BJ (cell line): ENCODE results near the gene C1orf52. TPM values are rescaled to one million over a fixed set of nuclear protein-coding genes. Genes with fewer than 3 reads are reported as not detected.

ENCODE experiments used
- CTCF ChIA-PET: fragments of 350-600 bp; formaldehyde crosslinking; extraction: SDS; loops from one replicate; lab custom pipeline; 2021; ENCODE audit warnings: antibody characterized with exemption, inconsistent platforms; lab: Yijun Ruan, JAX
- POLR2A ChIA-PET: fragments of 300-600 bp; sonication (Branson Sonifier 250); formaldehyde crosslinking; extraction: SDS; loops from one replicate; lab custom pipeline; 2021; ENCODE audit warnings: antibody characterized with exemption; lab: Charles Lee
- DNase-seq: peaks from one replicate; pipeline ENCODE4 v3.0.0-alpha.2; 2011; ENCODE audit warnings: low read depth
- H3K27me3 ChIP-seq: 2 replicates; pipeline ENCODE4 v1.6.0; 2011; ENCODE audit warnings: low read length; ENCODE audit not compliant: control insufficient read depth, insufficient read depth
- H3K36me3 ChIP-seq: 2 replicates; pipeline ENCODE4 v1.5.1; 2011; ENCODE audit warnings: low read length; ENCODE audit not compliant: control insufficient read depth, insufficient read depth
- H3K4me3 ChIP-seq: 2 replicates; pipeline ENCODE4 v1.5.1; 2011; ENCODE audit warnings: low read depth, mild to moderate bottlenecking, control low read depth, low read length
- CTCF ChIP-seq: IDR thresholded peaks from 2 replicates; pipeline ENCODE4 v1.5.1; 2011; ENCODE audit warnings: low read depth, mild to moderate bottlenecking, control low read depth, inconsistent platforms, low read length, moderate library complexity; ENCODE audit not compliant: insufficient read depth
- polyA plus RNA-seq: library from polyadenylated mRNA; depleted of rRNA; stranded (reverse); fragments of >200 nt; gene quantifications from 2 replicates; pipeline ENCODE4 v1.2.3, GENCODE V29; 2011

The C1orf52 gene
- polyA plus RNA-seq, 1 experiment: 29.6 TPM

- CTCF ChIA-PET: interaction anchor here (1.0 to 10.2 kb wide), 7 partner anchors 8 to 332 kb away, joined by 3 to 74 read pairs (median 5); partner anchors contain the start of gene C1orf52
- no peak for TF ChIP-seq CTCF
- Histone ChIP-seq H3K4me3 (peak within 1 kb of the TSS; percentile 90), H3K36me3 (no peaks in the 10 kb centered on the region), H3K27me3 (no peaks in the 10 kb centered on the region)
- POLR2A ChIA-PET: interaction anchor here (0.6 to 1.3 kb wide), 5 partner anchors 17 to 304 kb away, joined by 4 read pairs; partner anchors contain the start of genes C1orf52 and CCN1
- DNase-seq: peak; percentile 93
Observed at GRCh38 chr1:85276215-85276977, 16.9 kb upstream of the C1orf52 start, which contains the start of gene BCL10. BCL10 (minus strand) TSS chr1:85276632; CDS start chr1:85276352, 280 bp downstream.

- H3K4me3 ChIP-seq: peak overlapping the region; percentile 90
- no peaks in the 10 kb centered on the region for H3K36me3 ChIP-seq
- no peak for DNase-seq
- POLR2A ChIA-PET: interaction anchor here (0.7 to 1.3 kb wide), 4 partner anchors 54 to 305 kb away, joined by 4 read pairs; partner anchors contain the start of gene CCN1
- no peaks in the 10 kb centered on the region for H3K27me3 ChIP-seq
- CTCF ChIA-PET: interaction anchor here (1.0 to 10.2 kb wide), 5 partner anchors 9 to 331 kb away, joined by 3 to 74 read pairs (median 5); partner anchors contain the start of gene C1orf52
- TF ChIP-seq CTCF: no peak
Observed at GRCh38 chr1:85275701-85276214, 16.3 kb upstream of the C1orf52 start.

GRCh38 chr1:85274969-85275453, 15.5 kb upstream of the C1orf52 start:
- DNase-seq: peak; percentile 46
- H3K4me3 ChIP-seq: peak overlapping the region; percentile 90
- POLR2A ChIA-PET: no interaction called here
- no peaks in the 10 kb centered on the region for H3K27me3 ChIP-seq
- H3K36me3 ChIP-seq: 0 out of 2 replicates have a peak, but pooled peaks cover 2% of the 10 kb centered on the region
- TF ChIP-seq CTCF: no peak
- CTCF ChIA-PET: interaction anchor here (1.2 to 10.2 kb wide), 2 partner anchors 15 to 330 kb away, joined by 5 to 74 read pairs; partner anchors contain the start of gene C1orf52

GRCh38 chr1:85273397-85273796, 13.9 kb upstream of the C1orf52 start:
- ChIA-PET POLR2A (no interaction called here), CTCF (interaction anchor here (10.2 kb wide), 1 partner anchor 14 kb away, joined by 74 read pairs; the partner anchor contains the start of gene C1orf52)
- Histone ChIP-seq H3K27me3 (no peaks in the 10 kb centered on the region), H3K4me3 (no peak overlapping the region), H3K36me3 (peaks cover 4% of the 10 kb centered on the region; the same call in 1 of the 2 replicates)
- TF ChIP-seq CTCF: no peak
- no peak for DNase-seq
